ENCODE data around the gene CRYBB3. TPM values are rescaled to one million over a fixed set of nuclear protein-coding genes. Genes with fewer than 3 reads are reported as not detected.

The CRYBB3 gene
- total and polyA plus RNA-seq, 9 donors = 0.30 to 0.69 TPM; not detected in 7

DNA sequence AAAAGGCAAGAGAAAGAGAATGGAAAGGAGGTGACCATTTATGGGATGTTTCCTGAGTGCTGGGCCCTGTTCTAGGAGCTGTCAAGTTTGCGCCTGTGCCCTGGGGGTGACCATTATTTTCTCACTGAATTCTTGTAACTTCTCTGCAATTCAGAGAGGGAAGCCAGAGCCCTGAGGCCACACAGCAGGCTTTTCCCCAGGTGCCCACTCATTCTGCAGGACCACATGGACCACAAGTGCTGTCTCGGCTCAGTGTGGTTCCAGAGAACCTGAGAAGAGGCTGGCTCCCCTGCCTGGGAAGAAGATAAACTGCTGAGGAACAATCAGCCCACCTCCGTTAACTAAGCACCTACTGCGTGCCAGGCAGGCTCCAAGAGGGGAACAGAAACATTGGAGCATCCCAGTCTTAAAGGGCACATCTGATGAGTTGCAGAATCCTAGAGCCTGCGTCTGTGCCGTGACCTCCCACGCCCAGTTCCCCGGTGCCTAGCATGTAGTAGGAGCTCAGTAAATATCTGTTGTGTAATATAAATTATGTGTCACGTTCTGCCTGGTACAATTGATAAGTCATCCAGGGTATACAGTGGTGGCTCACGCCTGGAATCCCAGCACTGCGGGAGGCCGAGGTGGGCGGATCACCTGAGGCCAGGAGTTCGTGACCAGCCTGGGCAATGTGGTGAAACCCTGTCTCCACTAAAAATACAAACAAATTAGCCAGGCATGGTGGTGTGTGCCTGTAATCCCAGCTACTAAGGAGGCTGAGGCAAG, 31.6 kb upstream of the CRYBB3 start:
- WGBS, 3 donors = 87 to 91% (median 90%) methylated on average over 14 of the region's 14 CpGs
- Histone ChIP-seq H3K9me3 (no peaks in the 10 kb centered on the region), H3K36me3 (no peaks in the 10 kb centered on the region), H3K4me3 (no peak overlapping the region), H3K4me1 (ENCODE audit: insufficient read depth) (no peaks in the 10 kb centered on the region), H3K27ac (no peak overlapping the region), H3K27me3 (no peaks in the 10 kb centered on the region)
- no peak for TF ChIP-seq POLR2A (IDR thresholded peaks at IDR 0.05)
- TF ChIP-seq, protein P1, sequence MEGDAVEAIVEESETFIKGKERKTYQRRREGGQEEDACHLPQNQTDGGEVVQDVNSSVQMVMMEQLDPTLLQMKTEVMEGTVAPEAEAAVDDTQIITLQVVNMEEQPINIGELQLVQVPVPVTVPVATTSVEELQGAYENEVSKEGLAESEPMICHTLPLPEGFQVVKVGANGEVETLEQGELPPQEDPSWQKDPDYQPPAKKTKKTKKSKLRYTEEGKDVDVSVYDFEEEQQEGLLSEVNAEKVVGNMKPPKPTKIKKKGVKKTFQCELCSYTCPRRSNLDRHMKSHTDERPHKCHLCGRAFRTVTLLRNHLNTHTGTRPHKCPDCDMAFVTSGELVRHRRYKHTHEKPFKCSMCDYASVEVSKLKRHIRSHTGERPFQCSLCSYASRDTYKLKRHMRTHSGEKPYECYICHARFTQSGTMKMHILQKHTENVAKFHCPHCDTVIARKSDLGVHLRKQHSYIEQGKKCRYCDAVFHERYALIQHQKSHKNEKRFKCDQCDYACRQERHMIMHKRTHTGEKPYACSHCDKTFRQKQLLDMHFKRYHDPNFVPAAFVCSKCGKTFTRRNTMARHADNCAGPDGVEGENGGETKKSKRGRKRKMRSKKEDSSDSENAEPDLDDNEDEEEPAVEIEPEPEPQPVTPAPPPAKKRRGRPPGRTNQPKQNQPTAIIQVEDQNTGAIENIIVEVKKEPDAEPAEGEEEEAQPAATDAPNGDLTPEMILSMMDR (IDR thresholded peaks at IDR 0.05) = no peak
- TF ChIP-seq EP300 (IDR thresholded peaks at IDR 0.05) = no peak
- DNase-seq = no peak
- intact Hi-C loops (cut with DNase I) = no loop called here

DNA sequence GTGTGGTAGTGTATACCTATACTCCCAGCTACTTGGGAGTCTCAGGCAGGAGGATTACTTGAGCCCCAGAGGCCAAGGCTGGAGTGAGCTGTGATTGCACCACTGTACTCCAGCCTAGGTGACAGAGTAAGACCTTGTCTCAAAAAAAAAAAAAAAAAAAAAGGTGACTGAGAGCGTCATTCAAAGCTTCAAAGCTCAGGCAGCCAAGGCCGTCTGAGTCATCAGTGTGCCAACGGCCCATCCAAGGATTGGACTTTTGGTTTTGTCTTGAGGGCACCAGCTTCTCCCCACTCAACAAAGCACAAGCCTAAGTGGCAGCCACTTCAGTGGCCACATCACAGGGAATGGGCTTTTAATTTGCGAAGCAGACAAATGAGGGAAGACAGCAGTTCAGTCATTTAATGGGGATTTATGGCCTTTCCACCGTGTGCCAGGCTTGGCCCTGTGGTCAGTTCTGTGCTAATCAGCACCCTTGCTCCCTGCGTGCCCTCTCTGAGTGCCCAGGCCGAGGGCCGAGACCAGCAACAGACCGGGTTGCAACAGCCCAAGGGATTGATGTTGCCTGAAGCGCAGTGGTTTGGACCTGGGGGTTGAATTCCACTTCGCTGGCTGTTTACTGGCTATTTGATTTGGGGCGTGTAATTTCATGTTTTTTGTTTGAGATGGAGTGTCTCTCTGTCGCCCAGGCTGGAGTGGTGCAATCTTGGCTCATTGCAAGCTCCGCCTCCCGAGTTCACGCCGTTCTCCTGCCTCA, 30.2 kb upstream of the CRYBB3 start:
- Histone ChIP-seq H3K9me3 (no peaks in the 10 kb centered on the region), H3K27ac (no peak overlapping the region), H3K4me1 (ENCODE audit: insufficient read depth) (no peaks in the 10 kb centered on the region), H3K4me3 (no peak overlapping the region), H3K27me3 (no peaks in the 10 kb centered on the region), H3K36me3 (no peaks in the 10 kb centered on the region)
- 88 to 91% (median 91%) methylated on average over 17 of the region's 17 CpGs for WGBS, 3 donors
- intact Hi-C loops (cut with DNase I) = no loop called here
- DNase-seq = no peak
- no peak for TF ChIP-seq POLR2A (IDR thresholded peaks at IDR 0.05)
- TF ChIP-seq, protein P1 (IDR thresholded peaks at IDR 0.05) = no peak
- TF ChIP-seq EP300 (IDR thresholded peaks at IDR 0.05) = no peak

DNA sequence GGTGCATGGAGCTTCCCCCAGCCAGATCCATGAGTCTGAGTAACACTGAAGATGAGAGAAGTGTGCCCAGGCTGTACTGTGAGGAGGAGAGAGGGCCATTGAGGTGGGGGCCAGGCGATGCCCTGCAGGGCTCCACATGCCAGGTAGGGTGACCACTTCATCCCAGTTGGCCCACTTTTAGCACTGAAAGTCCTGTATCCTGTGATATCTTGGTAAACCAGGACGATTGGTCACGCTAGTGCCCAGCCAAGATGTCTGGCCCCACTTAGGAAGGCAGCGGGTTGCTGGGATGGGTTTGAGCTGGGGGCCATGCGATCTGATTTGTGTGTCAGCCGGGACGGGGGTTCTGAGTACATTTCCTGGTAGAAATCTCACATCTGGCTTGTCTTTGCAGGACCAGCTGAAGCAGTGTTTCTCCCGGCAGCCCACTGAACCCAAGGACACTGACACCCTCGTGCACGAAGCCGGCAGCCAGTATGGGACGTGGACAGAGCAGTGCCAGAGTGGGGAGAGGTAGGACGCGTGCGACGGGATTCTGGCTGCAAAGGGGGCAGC, 29.2 kb upstream of the CRYBB3 start:
- Histone ChIP-seq H3K4me3 (no peak overlapping the region), H3K4me1 (ENCODE audit: insufficient read depth) (no peaks in the 10 kb centered on the region), H3K27ac (no peak overlapping the region), H3K9me3 (no peaks in the 10 kb centered on the region), H3K36me3 (no peaks in the 10 kb centered on the region), H3K27me3 (no peaks in the 10 kb centered on the region)
- intact Hi-C loops (cut with DNase I) = no loop called here
- TF ChIP-seq, protein P1 (IDR thresholded peaks at IDR 0.05) = no peak
- TF ChIP-seq EP300 (IDR thresholded peaks at IDR 0.05) (no peak), POLR2A (IDR thresholded peaks at IDR 0.05) (no peak)
- WGBS, 3 donors = 74 to 81% (median 75%) methylated on average over 16 of the region's 16 CpGs
- no peak for DNase-seq

DNA sequence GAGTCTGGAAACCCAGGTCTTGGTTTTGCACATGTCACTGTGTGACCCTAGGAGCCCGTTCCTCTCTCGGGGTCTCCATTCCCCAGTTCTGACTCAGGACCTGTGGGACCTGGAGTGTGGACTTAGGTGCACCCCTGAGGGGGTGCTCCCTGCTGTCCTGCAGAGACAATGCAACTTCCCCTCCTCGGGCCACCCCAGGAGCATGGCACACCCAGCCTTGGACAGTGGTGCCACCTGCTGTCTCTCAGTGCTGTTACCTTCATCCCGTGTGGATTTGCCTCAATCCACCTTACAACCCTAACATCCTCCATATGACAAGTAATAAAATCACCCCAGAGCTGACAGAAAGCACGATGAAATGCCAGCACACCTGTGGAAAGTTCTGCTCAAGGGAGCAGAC, 27.5 kb upstream of the CRYBB3 start:
- Histone ChIP-seq H3K27me3 (no peaks in the 10 kb centered on the region), H3K36me3 (no peaks in the 10 kb centered on the region), H3K9me3 (no peaks in the 10 kb centered on the region), H3K4me1 (ENCODE audit: insufficient read depth) (no peaks in the 10 kb centered on the region), H3K27ac (no peak overlapping the region), H3K4me3 (no peak overlapping the region)
- TF ChIP-seq POLR2A (IDR thresholded peaks at IDR 0.05) = no peak
- TF ChIP-seq, protein P1 (IDR thresholded peaks at IDR 0.05) = no peak
- TF ChIP-seq EP300 (IDR thresholded peaks at IDR 0.05) = no peak
- no peak for DNase-seq
- intact Hi-C loops (cut with DNase I) = no loop called here
- WGBS, 3 donors = 65 to 71% (median 66%) methylated on average over 5 of the region's 5 CpGs
